HG02840 (cell line): Measurements from ENCODE around the gene ARHGEF16.

Experiments used
- ATAC-seq: cut with Tn5 transposase; IDR thresholded peaks from one replicate; pipeline ENCODE4 v1.9.1; 2021; ENCODE audit warnings: mild to moderate bottlenecking, moderate library complexity, moderate number of reproducible peaks; ENCODE audit not compliant: unreplicated experiment, low FRiP score

ARHGEF16 gene

GRCh38 chr1:3496916-3497315 lies 42.5 kb downstream of the ARHGEF16 start:
- no peak for ATAC-seq

- no peak for ATAC-seq
These were observed 43.1 kb downstream of the ARHGEF16 start for GRCh38 chr1:3497521-3497920.

- no peak for ATAC-seq
These were observed 43.9 kb downstream of the ARHGEF16 start for GRCh38 chr1:3498246-3498930.

GRCh38 chr1:3498986-3499385 lies 44.5 kb downstream of the ARHGEF16 start:
- no peak for ATAC-seq

GRCh38 chr1:3499611-3500010 lies 45.1 kb downstream of the ARHGEF16 start:
- ATAC-seq, result no peak

GRCh38 chr1:3500265-3500835 lies 45.9 kb downstream of the ARHGEF16 start:
- no peak for ATAC-seq

- no peak for ATAC-seq
These were observed 47.0 kb downstream of the ARHGEF16 start for GRCh38 chr1:3501437-3501836.

GRCh38 chr1:3501856-3502640 lies 47.6 kb downstream of the ARHGEF16 start:
- no peak for ATAC-seq

- ATAC-seq, result no peak
These were observed 48.4 kb downstream of the ARHGEF16 start for GRCh38 chr1:3502641-3503524.

- no peak for ATAC-seq
These were observed 49.0 kb downstream of the ARHGEF16 start for GRCh38 chr1:3503525-3503886.

GRCh38 chr1:3504151-3504821 lies 49.8 kb downstream of the ARHGEF16 start:
- ATAC-seq, result no peak

- ATAC-seq, result no peak
These were observed 50.3 kb downstream of the ARHGEF16 start for GRCh38 chr1:3504822-3505153.

GRCh38 chr1:3505161-3505560 lies 50.7 kb downstream of the ARHGEF16 start:
- ATAC-seq, result no peak

GRCh38 chr1:3506041-3506440 lies 51.6 kb downstream of the ARHGEF16 start:
- no peak for ATAC-seq

GRCh38 chr1:3506943-3507342 lies 52.5 kb downstream of the ARHGEF16 start:
- ATAC-seq, result no peak

GRCh38 chr1:3507636-3508275 lies 53.3 kb downstream of the ARHGEF16 start:
- ATAC-seq, result no peak

GRCh38 chr1:3508757-3509415 lies 54.4 kb downstream of the ARHGEF16 start:
- no peak for ATAC-seq

GRCh38 chr1:3509721-3510120 lies 55.3 kb downstream of the ARHGEF16 start:
- ATAC-seq, result no peak
